Epithelial cell of proximal tubule (primary cell): Measurements from ENCODE around the gene MN1. TPM values are rescaled to one million over a fixed set of nuclear protein-coding genes. Genes with fewer than 3 reads are reported as not detected.

Experiments
- DNase-seq: peaks from one replicate; pipeline ENCODE4 v3.0.0-alpha.2; 2011; ENCODE audit warnings: low read depth
- H3K4me3 ChIP-seq: 2 replicates; pipeline ENCODE4 v1.5.1; 2011; ENCODE audit warnings: low read depth, mild to moderate bottlenecking, low read length
- CTCF ChIP-seq: conservative IDR thresholded peaks from 2 replicates; pipeline ENCODE4 v1.5.1; 2012; ENCODE audit warnings: low read depth, mild to moderate bottlenecking, low read length
- total RNA-seq: library from RNA; depleted of rRNA; stranded (reverse); fragments of >200 nt; gene quantifications from 2 replicates; pipeline ENCODE4 v1.2.3, GENCODE V29; 2015

The MN1 gene
- total RNA-seq, 1 donor from 2014 or later: 0.06 TPM

- no peak for TF ChIP-seq CTCF
- no peak overlapping the region for H3K4me3 ChIP-seq
- DNase-seq: no peak
Measured at GRCh38 chr22:27829620-27830019, 28.1 kb upstream of the MN1 start.

- H3K4me3 ChIP-seq: no peak overlapping the region
- DNase-seq: no peak
- no peak for TF ChIP-seq CTCF
Measured at GRCh38 chr22:27827604-27828587, 26.3 kb upstream of the MN1 start.

GRCh38 chr22:27825174-27825573 is 23.6 kb upstream of the MN1 start:
- no peak for DNase-seq
- no peak overlapping the region for H3K4me3 ChIP-seq
- peak; percentile 50 for TF ChIP-seq CTCF

GRCh38 chr22:27823221-27823620 is 21.7 kb upstream of the MN1 start:
- H3K4me3 ChIP-seq: no peak overlapping the region
- DNase-seq: no peak
- no peak for TF ChIP-seq CTCF

GRCh38 chr22:27820896-27821866 is 19.6 kb upstream of the MN1 start:
- no peak for TF ChIP-seq CTCF
- DNase-seq: no peak
- no peak overlapping the region for H3K4me3 ChIP-seq

GRCh38 chr22:27816552-27816951 is 15.0 kb upstream of the MN1 start:
- TF ChIP-seq CTCF: no peak
- DNase-seq: no peak
- H3K4me3 ChIP-seq: no peak overlapping the region
